Measurements from ENCODE around the gene PHACTR1.

DNA sequence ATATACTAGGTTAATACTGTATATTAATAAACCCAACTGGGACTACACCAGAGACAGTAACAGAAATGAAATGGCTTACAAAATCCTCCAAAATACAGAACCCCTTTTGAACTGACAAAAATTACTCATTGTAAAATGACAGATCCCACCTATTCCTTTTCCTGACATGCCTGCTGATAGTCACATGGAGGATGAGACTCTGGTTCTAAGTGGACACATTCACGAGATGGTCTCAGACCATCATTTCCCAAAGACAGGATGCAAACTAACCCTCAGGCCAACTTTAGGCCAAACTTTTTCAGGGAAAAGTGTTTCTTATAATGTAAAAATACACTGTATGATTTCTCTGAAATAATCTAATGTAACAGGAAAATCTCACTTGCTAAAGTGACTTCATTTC lies 589.2 kb downstream of the PHACTR1 start:
- TF ChIP-seq, protein P1, sequence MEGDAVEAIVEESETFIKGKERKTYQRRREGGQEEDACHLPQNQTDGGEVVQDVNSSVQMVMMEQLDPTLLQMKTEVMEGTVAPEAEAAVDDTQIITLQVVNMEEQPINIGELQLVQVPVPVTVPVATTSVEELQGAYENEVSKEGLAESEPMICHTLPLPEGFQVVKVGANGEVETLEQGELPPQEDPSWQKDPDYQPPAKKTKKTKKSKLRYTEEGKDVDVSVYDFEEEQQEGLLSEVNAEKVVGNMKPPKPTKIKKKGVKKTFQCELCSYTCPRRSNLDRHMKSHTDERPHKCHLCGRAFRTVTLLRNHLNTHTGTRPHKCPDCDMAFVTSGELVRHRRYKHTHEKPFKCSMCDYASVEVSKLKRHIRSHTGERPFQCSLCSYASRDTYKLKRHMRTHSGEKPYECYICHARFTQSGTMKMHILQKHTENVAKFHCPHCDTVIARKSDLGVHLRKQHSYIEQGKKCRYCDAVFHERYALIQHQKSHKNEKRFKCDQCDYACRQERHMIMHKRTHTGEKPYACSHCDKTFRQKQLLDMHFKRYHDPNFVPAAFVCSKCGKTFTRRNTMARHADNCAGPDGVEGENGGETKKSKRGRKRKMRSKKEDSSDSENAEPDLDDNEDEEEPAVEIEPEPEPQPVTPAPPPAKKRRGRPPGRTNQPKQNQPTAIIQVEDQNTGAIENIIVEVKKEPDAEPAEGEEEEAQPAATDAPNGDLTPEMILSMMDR (conservative IDR thresholded peaks at IDR 0.05 in 1 of 2, IDR thresholded peaks at IDR 0.05 in 1 of 2; ENCODE audit: low read depth in 1 of 2, low read length in 2 of 2) = no peak
- TF ChIP-seq EZH2 (IDR thresholded peaks at IDR 0.05; ENCODE audit: low read length, missing control alignments) = no peak

Data from fibroblast of lung (primary cell).